ENCODE results near the gene TWSG1.

DNA sequence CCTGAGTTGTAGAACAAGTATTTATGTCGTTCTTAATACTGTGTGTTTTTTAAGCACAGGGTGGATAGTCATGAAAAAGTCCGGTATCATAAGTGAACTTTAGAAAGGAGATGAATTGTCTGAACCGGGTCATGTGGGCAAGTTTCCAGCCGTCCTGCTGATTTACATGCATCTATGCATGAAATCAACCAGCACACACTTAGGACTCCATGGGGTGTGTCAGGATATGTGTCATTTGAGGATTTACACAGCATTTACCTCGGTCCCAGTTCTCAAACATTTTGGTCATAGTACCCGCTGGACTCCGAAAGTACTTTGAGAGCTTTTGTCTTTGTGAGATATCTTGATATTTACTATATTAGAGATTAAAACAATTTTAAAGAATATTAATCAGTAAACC, 47.5 kb upstream of the TWSG1 start:
- TF ChIP-seq CTCF (IDR thresholded peaks at IDR 0.05; ENCODE audit: poor library complexity, severe bottlenecking) (no peak), REST (IDR thresholded peaks at IDR 0.05; ENCODE audit: borderline replicate concordance) (no peak), TAF1 (IDR thresholded peaks at IDR 0.05; ENCODE audit: low read depth) (no peak), RAD21 (conservative IDR thresholded peaks at IDR 0.05) (no peak), EP300 (conservative IDR thresholded peaks at IDR 0.05; ENCODE audit: poor library complexity, severe bottlenecking) (no peak), SMC3 (conservative IDR thresholded peaks at IDR 0.05; ENCODE audit: poor library complexity) (no peak)

All from neural cell (in vitro differentiated cells).